ENCODE data around the gene E2F8.

DNA sequence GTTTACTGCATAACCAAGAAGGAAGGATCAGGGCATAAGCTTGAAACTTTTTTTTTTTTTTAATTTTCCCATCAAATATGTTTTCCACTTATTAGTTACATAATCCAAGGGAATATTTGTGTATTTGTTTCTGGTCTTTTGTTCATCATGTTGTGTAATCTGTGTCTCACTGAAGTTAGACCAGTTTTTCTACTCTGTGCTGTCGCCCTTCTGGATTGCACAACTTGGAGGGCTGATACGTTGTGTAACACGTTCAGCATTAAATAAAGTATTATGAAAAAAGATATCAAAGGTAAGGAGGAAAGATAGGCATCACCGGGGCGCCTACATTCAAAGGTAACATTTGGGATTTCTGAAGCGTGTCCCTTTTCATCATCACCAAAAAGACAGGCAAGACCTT lies 3.3 kb upstream of the E2F8 start:
- TF ChIP-seq TAF1 (IDR thresholded peaks at IDR 0.05; ENCODE audit: low read depth, low read length) (no peak), POLR2AphosphoS5 (IDR thresholded peaks at IDR 0.05; ENCODE audit: low read depth, low read length) (no peak), POLR2A (IDR thresholded peaks at IDR 0.05; ENCODE audit: low read depth, low read length) (no peak)

All from GM12891 (cell line).